GM21723 (cell line): ENCODE measurements around the gene OR6C3.
"Not testable (repeated sequence)": the region's sequence is repeated elsewhere in the genome, so short reads cannot be mapped to it uniquely, and the experiment has no call there.

Experiments
- ATAC-seq: cut with Tn5 transposase; IDR thresholded peaks from one replicate; pipeline ENCODE4 v1.9.1; 2021; ENCODE audit warnings: mild to moderate bottlenecking, moderate library complexity; ENCODE audit not compliant: unreplicated experiment

OR6C3 gene

GRCh38 chr12:55330446-55330845 lies at the start of gene OR6C3:
Gene OR6C3, plus strand, starts transcription at chr12:55330746. Its CDS starts 955 bp downstream, at chr12:55331701.
- ATAC-seq, result no peak

GRCh38 chr12:55280991-55281390 lies 49.6 kb upstream of the OR6C3 start:
- ATAC-seq, result no peak

- ATAC-seq, result no peak
Measured at GRCh38 chr12:55289999-55290398, 40.5 kb upstream of the OR6C3 start.

DNA sequence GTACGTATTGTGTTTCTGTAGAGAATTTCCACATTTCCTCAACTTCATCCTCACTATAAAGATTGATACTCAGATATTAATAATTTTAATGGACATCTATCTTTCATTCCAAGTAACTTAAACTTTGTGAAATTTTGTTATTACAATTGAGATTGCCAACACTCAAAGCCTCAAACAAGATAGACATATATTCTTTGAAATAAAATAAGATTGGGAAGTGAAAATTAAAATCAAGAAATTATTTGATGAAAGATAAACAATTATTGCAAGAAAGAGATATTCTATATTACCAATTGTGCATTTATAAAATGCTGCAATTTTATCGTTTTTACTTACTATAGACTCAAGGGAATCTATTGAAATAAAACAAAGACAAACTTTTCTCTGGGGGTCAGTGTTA lies 34.1 kb upstream of the OR6C3 start, which contains the start of gene OR6C6:
Gene OR6C6, minus strand, starts transcription at position 101 of the 400 bp plus-strand sequence. CDS start 1,337 bp downstream, outside the sequence.
- no peak for ATAC-seq

DNA sequence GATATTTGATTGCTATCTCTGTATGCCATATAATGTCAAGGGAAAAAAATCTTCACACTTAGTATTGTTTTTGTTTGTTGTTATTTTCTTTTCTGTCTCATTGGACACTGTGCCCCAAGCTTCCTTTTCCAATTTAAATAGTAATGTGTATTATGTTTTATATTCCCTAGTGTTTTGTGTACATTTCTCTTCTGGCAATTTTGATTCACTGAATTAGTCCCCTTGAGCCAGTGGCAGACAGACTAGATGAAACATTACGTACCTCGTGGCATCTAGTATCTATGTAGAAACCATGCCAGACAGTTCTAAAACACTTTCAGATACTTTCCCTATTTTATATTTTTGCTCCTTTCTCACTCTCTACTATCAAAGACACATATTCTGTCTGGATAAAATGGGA lies 16.5 kb upstream of the OR6C3 start, which contains the start of gene OR6C1:
Gene OR6C1, plus strand, starts transcription at position 301 of the 400 bp plus-strand sequence. CDS start 6,257 bp downstream, outside the sequence.
- no peak for ATAC-seq

- no peak for ATAC-seq
Measured at GRCh38 chr12:55320201-55320600, 10.3 kb upstream of the OR6C3 start.

GRCh38 chr12:55325801-55326200 lies 4.7 kb upstream of the OR6C3 start:
- not testable (repeated sequence) for ATAC-seq

DNA sequence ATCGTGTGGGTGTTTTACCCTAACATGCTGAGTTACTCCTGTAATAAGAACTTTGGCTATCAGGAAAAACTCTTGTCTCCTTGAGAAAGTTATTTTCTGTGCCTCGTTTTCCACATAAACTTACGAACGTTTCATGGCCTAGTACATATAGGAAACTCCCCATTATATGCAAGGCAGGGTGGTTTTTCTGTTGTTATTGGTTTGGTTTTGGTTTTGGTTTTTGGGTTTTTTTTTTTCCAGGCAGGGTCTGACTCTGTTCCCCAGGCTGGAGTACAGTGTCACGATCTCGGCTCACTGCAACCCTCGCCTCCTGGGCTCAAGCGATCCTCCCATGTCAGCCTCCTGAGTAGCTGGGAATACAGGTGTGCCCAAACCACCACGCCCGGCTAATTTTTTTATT lies 5.5 kb downstream of the OR6C3 start:
- ATAC-seq, result no peak

GRCh38 chr12:55355338-55355737 lies 24.8 kb downstream of the OR6C3 start:
- ATAC-seq, result not testable (repeated sequence)

- ATAC-seq, result no peak
Measured at GRCh38 chr12:55362675-55363074, 32.1 kb downstream of the OR6C3 start, which contains the start of gene OR6C75. Gene OR6C75, plus strand, starts transcription at chr12:55362975. Its CDS starts 2,136 bp downstream, at chr12:55365111.

GRCh38 chr12:55365086-55365485 lies 34.5 kb downstream of the OR6C3 start:
- ATAC-seq, result no peak

- ATAC-seq, result no peak
Measured at GRCh38 chr12:55372521-55372920, 42.0 kb downstream of the OR6C3 start.
